ENCODE measurements around the gene SLC25A21. TPM values are rescaled to one million over a fixed set of nuclear protein-coding genes. Genes with fewer than 3 reads are reported as not detected.

Gene SLC25A21
- total RNA-seq, 1 donor from 2014 or later, result 0.78 TPM

- no peak for DNase-seq
These were observed 525.0 kb downstream of the SLC25A21 start for GRCh38 chr14:36647417-36647823.

GRCh38 chr14:36646664-36647416 lies 525.6 kb downstream of the SLC25A21 start:
- no peak for DNase-seq

GRCh38 chr14:36633580-36633979 lies 538.8 kb downstream of the SLC25A21 start:
- no peak for DNase-seq

Small RNA genes within 50 kb of the gene (small RNA-seq; reads per million reads assigned to genes)
- gene MIR4503, result not detected
- not detected for gene RNU6-273P

Other genes starting within 250 kb of the SLC25A21 start
- gene MIPOL1, start 25.3 kb upstream of the SLC25A21 start, total RNA-seq, result 29.9 TPM